Heart left ventricle (tissue), 16 donors: ENCODE measurements around the gene VWA3B. TPM values are rescaled to one million over a fixed set of nuclear protein-coding genes. Genes with fewer than 3 reads are reported as not detected.

Experiments
- ATAC-seq, 4 donors: fragments of 200-7000 bp; cut with Tn5 transposase; one replicate each; pipeline ENCODE4 v1.9.1; 2020 to 2022; ENCODE audit warnings: moderate library complexity in 4 of 4, mild to moderate bottlenecking in 3 of 4, moderate number of reproducible peaks in 1 of 4
- DNase-seq, 5 donors: peaks; one replicate each; pipeline ENCODE4 v3.0.0-alpha.2; 2020
- H3K27ac ChIP-seq, 12 donors: fragments of 200-600 bp; sonication (generic) in 4 of 12; one replicate each; pipeline versions ENCODE4 v1.5.0 to v1.8.0; 2016 to 2022; ENCODE audit warnings: mild to moderate bottlenecking in 2 of 12
- H3K27me3 ChIP-seq, 9 donors: fragments of 200-600 bp; sonication (generic) in 2 of 9; one replicate each; pipeline versions ENCODE4 v1.5.1 to v1.8.0; 2016 to 2022; ENCODE audit warnings: mild to moderate bottlenecking in 3 of 9
- H3K36me3 ChIP-seq, 9 donors: fragments of 200-600 bp; sonication (generic) in 2 of 9; one replicate each; pipeline versions ENCODE4 v1.5.0 to v1.8.0; 2018 to 2022; ENCODE audit warnings: mild to moderate bottlenecking in 2 of 9
- H3K4me1 ChIP-seq, 12 donors: fragments of 200-600 bp; sonication (generic) in 4 of 12; one replicate each; pipeline versions ENCODE4 v1.5.0 to v1.8.0; 2016 to 2022; ENCODE audit warnings: mild to moderate bottlenecking in 3 of 12
- H3K4me3 ChIP-seq, 12 donors: fragments of 200-600 bp; sonication (generic) in 4 of 12; one replicate each; pipeline versions ENCODE4 v1.5.0 to v1.8.0; 2017 to 2022; ENCODE audit warnings: mild to moderate bottlenecking in 9 of 12, moderate library complexity in 4 of 12
- H3K9me3 ChIP-seq, 12 donors: fragments of 200-600 bp; sonication (generic) in 4 of 12; one replicate each; pipeline versions ENCODE4 v1.5.0 to v1.8.0; 2016 to 2022; ENCODE audit warnings: mild to moderate bottlenecking in 1 of 12
- CTCF ChIP-seq, 12 donors: fragments of 200-600 bp; sonication (generic) in 4 of 12; IDR thresholded peaks; one replicate each; pipeline versions ENCODE4 v1.5.0 to v1.8.0; 2018 to 2022; ENCODE audit warnings: antibody characterized with exemption in 12 of 12, mild to moderate bottlenecking in 5 of 12
- POLR2A ChIP-seq, 2 donors: fragments of 450-650 bp; IDR thresholded peaks; one replicate each; pipeline ENCODE4 v1.6.1; 2017; ENCODE audit warnings: antibody characterized with exemption in 2 of 2, mild to moderate bottlenecking in 2 of 2, moderate library complexity in 2 of 2
- WGBS, 4 donors: extraction: QIAGEN DNeasy Blood & Tissue Kit in 2 of 4; methylation state at CpG; one replicate each; pipeline versions ENCODE4 v1.1.5 to v1.1.7; 2013 to 2018; 5-methylcytosine and 5-hydroxymethylcytosine counted together
- intact Hi-C, 10 donors: fragments of 100-400 bp; cut with DNase I; formaldehyde crosslinking; loops; one replicate each; pipeline versions ENCODE4 v1.11.1 to v1.14.2; 2022
- polyA plus RNA-seq, 2 donors: library from polyadenylated mRNA; stranded (reverse); fragments of 200-250 nt; gene quantifications; one replicate each; pipeline ENCODE4 v1.2.3, GENCODE V29; 2013
- total RNA-seq, 9 donors: library from RNA; depleted of rRNA in 2 of 9; stranded (reverse); fragments of >200 nt in 2 of 9; fragmentation: NEBNext Ultra II Directional in 3 of 9; extraction: Animal tissue kit (Norgen Biotek cat#: 25700) in 3 of 9; gene quantifications; one replicate each; pipeline versions ENCODE4 v1.1.0 to v1.2.4, GENCODE V29; 2016 to 2023
- donor health status: ischemic (EF 13 %, LVEDD 7.1; RV severe dilation, severe dysfunction).
- donor health status: healthy with polysubstance abuse.
- donor health status: DM: no; HTN: yes; CAD: no.
- donor health status: DM: no; HTN: no; CAD: no.
- donor health status: ischemic (EF 25% LVEDD 6.9; RV normal size, moderate dysfunction).
- donor health status: ischemic (EF 25% LVEDD 5.7; RV mildly dilated, moderate dysfunction).
- donor health status: healthy.
- donor health status: DM: yes; HTN: yes; CAD: no.
- donor health status: ischemic (EF 35%, LVEDD 5.7; RV mildly dilated, moderate dysfunction).
- donor health status: nonischemic (EF 11% LVEDD 7.7; RV severe dilation, severe dysfunction).
- donor health status: DM: yes; HTN: yes; CAD: no.
- donor health status: PGD.
- donor health status: ischemic (EF 29% LVEDD 5.4; RV normal size, mild dysfunction).
- donor health status: nonischemic (EF 23%, LVEDD 6.1; RV moderate dilation, normal function).

Gene VWA3B
- total and polyA plus RNA-seq, 11 donors = 0.11 to 0.61 (median 0.24) TPM; not detected in 1

DNA sequence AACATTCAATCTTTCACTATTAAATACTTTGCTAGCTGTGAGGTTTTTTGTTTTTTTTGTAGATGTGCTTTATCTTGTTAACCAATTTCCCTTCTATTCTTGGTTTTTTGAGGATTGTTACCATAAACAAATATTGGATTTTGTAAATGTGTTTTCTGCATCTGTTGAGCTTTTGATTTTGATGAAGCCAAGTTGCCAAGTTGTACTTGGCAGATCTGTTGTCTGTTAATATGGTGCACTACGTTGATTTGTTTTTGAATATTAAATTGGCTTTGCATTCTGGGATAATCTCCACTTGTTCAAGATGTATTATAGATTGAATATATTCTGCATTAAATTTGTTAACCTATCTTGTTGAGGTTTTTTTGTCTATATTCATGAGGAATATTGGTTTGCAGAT lies 114.6 kb downstream of the VWA3B start:
- Histone ChIP-seq H3K27ac (no peak overlapping the region), H3K9me3 (no peaks in the 10 kb centered on the region), H3K27me3 (no peaks in the 10 kb centered on the region), H3K36me3 (no peaks in the 10 kb centered on the region), H3K4me1 (peaks cover 0 to 3% (median 0%) of the 10 kb centered on the region in 12 donors), H3K4me3 (no peak overlapping the region)
- intact Hi-C loops = no loop called here
- no peak for TF ChIP-seq POLR2A (IDR thresholded peaks at IDR 0.05)
- no peak for TF ChIP-seq CTCF (IDR thresholded peaks at IDR 0.05)
- no peak for ATAC-seq
- DNase-seq = no peak
- WGBS, 4 donors = 53 to 70% (median 59%) methylated on average over 1 of the region's 1 CpG

DNA sequence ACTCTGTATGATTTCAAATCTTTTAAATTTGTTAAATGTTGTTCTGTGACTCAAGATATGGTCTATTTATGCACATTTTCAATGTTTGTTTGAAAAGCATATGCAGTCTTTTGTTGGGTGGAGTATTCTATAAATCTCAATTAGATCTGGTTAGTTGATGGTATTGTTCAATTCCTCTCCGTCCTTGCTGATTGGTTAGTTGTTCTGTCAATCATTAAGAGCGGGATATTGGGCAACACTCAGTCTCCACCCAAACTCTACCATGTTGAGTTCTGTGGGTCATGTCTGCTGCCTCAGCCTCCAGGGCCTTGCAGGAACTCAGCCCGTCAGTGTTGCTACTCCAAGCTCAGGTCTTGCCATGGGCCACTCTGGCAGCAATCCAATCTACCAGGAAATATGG lies 118.9 kb downstream of the VWA3B start:
- H3K4me3 ChIP-seq = no peak overlapping the region
- peaks cover 0 to 2% (median 0%) of the 10 kb centered on the region in 12 donors for H3K4me1 ChIP-seq
- no peak for TF ChIP-seq POLR2A (IDR thresholded peaks at IDR 0.05)
- TF ChIP-seq CTCF (IDR thresholded peaks at IDR 0.05) = no peak
- H3K27me3 ChIP-seq = no peaks in the 10 kb centered on the region
- no peak overlapping the region for H3K27ac ChIP-seq
- ATAC-seq = no peak
- DNase-seq = no peak
- intact Hi-C loops = no loop called here
- no peaks in the 10 kb centered on the region for H3K36me3 ChIP-seq
- WGBS, 4 donors = 88 to 98% (median 95%) methylated on average over 3 of the region's 3 CpGs
- H3K9me3 ChIP-seq = no peaks in the 10 kb centered on the region

GRCh38 chr2:98212092-98213000 lies 125.4 kb downstream of the VWA3B start:
- Histone ChIP-seq H3K4me1 (no peaks in the 10 kb centered on the region), H3K9me3 (no peaks in the 10 kb centered on the region), H3K27ac (no peak overlapping the region), H3K4me3 (no peak overlapping the region), H3K36me3 (no peaks in the 10 kb centered on the region), H3K27me3 (peaks cover 0 to 5% (median 0%) of the 10 kb centered on the region in 9 donors)
- TF ChIP-seq POLR2A (IDR thresholded peaks at IDR 0.05) (no peak), CTCF (IDR thresholded peaks at IDR 0.05) (no peak)
- ATAC-seq (no peak), DNase-seq (no peak)
- intact Hi-C loops = no loop called here
- 75 to 84% (median 78%) methylated on average over 9 of the region's 9 CpGs for WGBS, 4 donors

- intact Hi-C loops = no loop called here
- DNase-seq (no peak), ATAC-seq (no peak)
- TF ChIP-seq CTCF (IDR thresholded peaks at IDR 0.05) (no peak), POLR2A (IDR thresholded peaks at IDR 0.05) (no peak)
- Histone ChIP-seq H3K4me3 (no peak overlapping the region), H3K9me3 (peaks cover 0 to 13% (median 0%) of the 10 kb centered on the region in 12 donors), H3K36me3 (no peaks in the 10 kb centered on the region), H3K27me3 (no peaks in the 10 kb centered on the region), H3K4me1 (no peaks in the 10 kb centered on the region), H3K27ac (no peak overlapping the region)
- 43 to 73% (median 64%) methylated on average over 3 to 4 of the region's 4 CpGs for WGBS, 4 donors
Observed at GRCh38 chr2:98216616-98217015, 129.6 kb downstream of the VWA3B start.
